Measurements from ENCODE around the gene MAP3K3.

DNA sequence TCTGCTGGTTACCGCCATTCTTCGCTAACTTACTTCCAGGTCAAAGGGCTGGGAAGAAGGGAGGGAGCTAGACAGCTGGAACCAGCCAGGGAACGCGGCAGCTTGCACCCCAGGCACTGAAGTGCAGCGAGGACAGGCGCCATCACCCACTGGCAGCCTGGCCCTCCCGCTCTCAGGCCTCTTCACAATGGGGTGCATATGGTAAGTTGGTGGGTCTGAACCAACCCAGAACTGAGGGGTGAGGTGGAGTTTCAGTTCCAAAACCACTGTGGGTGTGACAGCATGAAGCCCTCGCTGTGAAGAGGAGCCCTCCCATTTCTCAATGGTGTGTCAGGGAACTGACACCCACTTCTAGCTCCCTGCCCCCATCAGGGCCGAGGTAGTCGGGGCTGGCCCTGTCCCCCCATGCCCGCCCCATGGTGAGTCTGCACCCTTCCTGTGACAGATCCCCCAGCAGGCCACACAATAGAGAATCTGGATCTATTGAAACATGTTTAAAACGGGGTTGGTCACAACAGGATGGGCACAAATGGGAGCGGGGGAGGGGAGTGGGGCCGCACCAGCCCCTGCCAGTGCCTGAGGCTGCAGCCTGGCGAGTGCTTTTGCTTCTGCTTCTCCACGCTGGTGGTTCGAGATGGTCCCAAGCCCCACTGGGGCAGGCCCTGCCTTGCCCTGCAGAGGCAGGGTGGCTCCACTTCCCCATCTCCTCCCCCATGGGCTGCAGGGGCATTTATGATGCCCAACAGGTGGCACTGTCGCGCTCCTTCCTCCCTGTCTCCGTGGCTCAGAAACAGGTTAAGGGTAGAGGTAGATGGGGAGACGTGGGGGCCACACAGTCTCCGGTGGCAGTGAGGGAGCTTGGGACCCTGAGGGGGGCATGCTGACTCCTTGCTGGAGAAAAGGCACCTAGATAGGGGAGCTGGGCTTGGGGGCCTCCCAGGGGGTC lies 75.4 kb downstream of the MAP3K3 start:
- TF ChIP-seq, protein P1, sequence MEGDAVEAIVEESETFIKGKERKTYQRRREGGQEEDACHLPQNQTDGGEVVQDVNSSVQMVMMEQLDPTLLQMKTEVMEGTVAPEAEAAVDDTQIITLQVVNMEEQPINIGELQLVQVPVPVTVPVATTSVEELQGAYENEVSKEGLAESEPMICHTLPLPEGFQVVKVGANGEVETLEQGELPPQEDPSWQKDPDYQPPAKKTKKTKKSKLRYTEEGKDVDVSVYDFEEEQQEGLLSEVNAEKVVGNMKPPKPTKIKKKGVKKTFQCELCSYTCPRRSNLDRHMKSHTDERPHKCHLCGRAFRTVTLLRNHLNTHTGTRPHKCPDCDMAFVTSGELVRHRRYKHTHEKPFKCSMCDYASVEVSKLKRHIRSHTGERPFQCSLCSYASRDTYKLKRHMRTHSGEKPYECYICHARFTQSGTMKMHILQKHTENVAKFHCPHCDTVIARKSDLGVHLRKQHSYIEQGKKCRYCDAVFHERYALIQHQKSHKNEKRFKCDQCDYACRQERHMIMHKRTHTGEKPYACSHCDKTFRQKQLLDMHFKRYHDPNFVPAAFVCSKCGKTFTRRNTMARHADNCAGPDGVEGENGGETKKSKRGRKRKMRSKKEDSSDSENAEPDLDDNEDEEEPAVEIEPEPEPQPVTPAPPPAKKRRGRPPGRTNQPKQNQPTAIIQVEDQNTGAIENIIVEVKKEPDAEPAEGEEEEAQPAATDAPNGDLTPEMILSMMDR (IDR thresholded peaks at IDR 0.05), result peak; percentile 85
- no peak for TF ChIP-seq EZH2 (IDR thresholded peaks at IDR 0.05; ENCODE audit: borderline replicate concordance, insufficient read depth, low read depth, low read length, poor library complexity, severe bottlenecking)
